Osteoblast (primary cell): ENCODE data around the gene ZNF839. TPM values are rescaled to one million over a fixed set of nuclear protein-coding genes. Genes with fewer than 3 reads are reported as not detected.

Source experiments
- DNase-seq: peaks from one replicate; pipeline ENCODE4 v3.0.0; 2011; ENCODE audit warnings: low spot score, mixed read lengths; ENCODE audit not compliant: insufficient read length; ENCODE audit errors: missing footprints
- H2AFZ ChIP-seq: 2 replicates; pipeline ENCODE4 v1.6.0; 2011; ENCODE audit warnings: mild to moderate bottlenecking, low read length
- H3K27ac ChIP-seq: 2 replicates; pipeline ENCODE4 v1.5.1; 2011; ENCODE audit warnings: mild to moderate bottlenecking, low read depth, low read length, moderate library complexity
- H3K27me3 ChIP-seq: 2 replicates; pipeline ENCODE4 v1.6.0; 2012; ENCODE audit warnings: mild to moderate bottlenecking, control low read depth, inconsistent platforms, low read length, moderate library complexity; ENCODE audit not compliant: insufficient read depth
- H3K36me3 ChIP-seq: 2 replicates; pipeline ENCODE4 v1.5.1; 2011; ENCODE audit warnings: mild to moderate bottlenecking, low read length, control low read depth, moderate library complexity; ENCODE audit not compliant: insufficient read depth
- H3K4me1 ChIP-seq: 2 replicates; pipeline ENCODE4 v1.5.1; 2011; ENCODE audit warnings: mild to moderate bottlenecking, low read length, control low read depth, moderate library complexity; ENCODE audit not compliant: insufficient read depth
- H3K4me2 ChIP-seq: 2 replicates; pipeline ENCODE4 v1.6.0; 2011; ENCODE audit warnings: mild to moderate bottlenecking, low read length; ENCODE audit not compliant: insufficient read depth
- H3K4me3 ChIP-seq: fragments of 200-600 bp; sonication (generic); 3 replicates; pipeline ENCODE4 v1.5.1; 2012; ENCODE audit warnings: mild to moderate bottlenecking, low read length, inconsistent platforms; ENCODE audit not compliant: insufficient read depth
- H3K79me2 ChIP-seq: 2 replicates; pipeline ENCODE4 v1.6.0; 2012; ENCODE audit warnings: mild to moderate bottlenecking, low read length, control low read depth, inconsistent platforms; ENCODE audit not compliant: insufficient read depth
- H3K9me3 ChIP-seq: 2 replicates; pipeline ENCODE4 v1.5.1; 2011; ENCODE audit warnings: low read depth, low read length, control low read depth
- H4K20me1 ChIP-seq: 2 replicates; pipeline ENCODE4 v1.6.0; 2012; ENCODE audit warnings: mild to moderate bottlenecking, low read length, control low read depth; ENCODE audit not compliant: insufficient read depth
- total RNA-seq: library from RNA; depleted of rRNA; stranded (reverse); fragments of >200 nt; gene quantifications from 2 replicates; pipeline ENCODE4 v1.2.3, GENCODE V29; 2012
- TF ChIP-seq, protein P1 (sequence below): IDR thresholded peaks from 2 replicates; pipeline ENCODE4 v1.5.1; 2011; ENCODE audit warnings: mild to moderate bottlenecking, low read depth, low read length, moderate library complexity; ENCODE audit errors: extremely low read depth

The ZNF839 gene
- total RNA-seq, 1 donor, result 7.2 TPM

DNA sequence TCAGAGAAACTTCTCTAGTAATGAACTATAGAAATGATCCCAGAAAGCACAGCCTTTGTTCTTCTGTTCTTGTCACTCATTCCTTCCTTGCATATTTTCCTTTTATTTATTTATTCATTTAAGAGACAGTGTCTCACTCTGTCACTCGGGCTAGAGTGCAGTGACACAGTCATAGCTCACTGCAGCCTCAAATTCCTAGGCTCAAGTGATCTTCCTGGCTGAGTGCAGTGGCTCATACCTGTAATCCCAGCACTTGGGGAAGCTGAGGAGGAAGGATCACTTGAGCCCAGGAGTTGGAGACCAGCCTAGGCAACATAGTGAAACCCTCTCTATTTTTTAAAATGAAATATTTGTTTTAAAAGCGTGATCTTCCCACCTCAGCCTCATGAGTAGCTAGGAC is 54.7 kb downstream of the ZNF839 start:
- DNase-seq, result no peak
- Histone ChIP-seq H3K27me3 (no peaks in the 10 kb centered on the region), H3K4me2 (no peak overlapping the region), H3K9me3 (no peaks in the 10 kb centered on the region), H3K79me2 (peaks cover 45% of the 10 kb centered on the region), H3K4me1 (no peaks in the 10 kb centered on the region), H3K27ac (no peak overlapping the region), H3K36me3 (peaks cover 12% of the 10 kb centered on the region), H4K20me1 (peaks cover 2% of the 10 kb centered on the region), H3K4me3 (no peak overlapping the region), H2AFZ (no peak overlapping the region)
- TF ChIP-seq, protein P1, sequence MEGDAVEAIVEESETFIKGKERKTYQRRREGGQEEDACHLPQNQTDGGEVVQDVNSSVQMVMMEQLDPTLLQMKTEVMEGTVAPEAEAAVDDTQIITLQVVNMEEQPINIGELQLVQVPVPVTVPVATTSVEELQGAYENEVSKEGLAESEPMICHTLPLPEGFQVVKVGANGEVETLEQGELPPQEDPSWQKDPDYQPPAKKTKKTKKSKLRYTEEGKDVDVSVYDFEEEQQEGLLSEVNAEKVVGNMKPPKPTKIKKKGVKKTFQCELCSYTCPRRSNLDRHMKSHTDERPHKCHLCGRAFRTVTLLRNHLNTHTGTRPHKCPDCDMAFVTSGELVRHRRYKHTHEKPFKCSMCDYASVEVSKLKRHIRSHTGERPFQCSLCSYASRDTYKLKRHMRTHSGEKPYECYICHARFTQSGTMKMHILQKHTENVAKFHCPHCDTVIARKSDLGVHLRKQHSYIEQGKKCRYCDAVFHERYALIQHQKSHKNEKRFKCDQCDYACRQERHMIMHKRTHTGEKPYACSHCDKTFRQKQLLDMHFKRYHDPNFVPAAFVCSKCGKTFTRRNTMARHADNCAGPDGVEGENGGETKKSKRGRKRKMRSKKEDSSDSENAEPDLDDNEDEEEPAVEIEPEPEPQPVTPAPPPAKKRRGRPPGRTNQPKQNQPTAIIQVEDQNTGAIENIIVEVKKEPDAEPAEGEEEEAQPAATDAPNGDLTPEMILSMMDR, result no peak

DNA sequence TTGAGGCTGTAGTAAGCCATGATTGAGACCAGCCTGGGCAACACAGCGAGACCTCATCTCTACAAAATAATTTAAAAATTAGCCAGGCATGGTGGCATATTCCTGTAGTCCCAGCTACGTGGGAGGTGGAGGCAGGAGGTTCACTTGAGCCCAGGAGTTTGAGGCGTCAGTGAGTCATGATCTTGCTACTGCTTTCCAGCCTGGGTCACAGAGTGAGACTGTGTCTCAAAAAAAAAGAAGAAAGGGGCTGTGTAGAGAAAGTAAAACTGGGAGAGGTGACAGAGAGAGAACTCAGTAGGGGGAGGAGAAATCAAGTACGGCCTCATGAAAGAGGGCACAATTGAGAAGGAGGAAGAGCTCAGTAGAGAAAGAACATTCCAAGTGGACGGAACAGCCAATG is 55.6 kb downstream of the ZNF839 start:
- DNase-seq, result no peak

DNA sequence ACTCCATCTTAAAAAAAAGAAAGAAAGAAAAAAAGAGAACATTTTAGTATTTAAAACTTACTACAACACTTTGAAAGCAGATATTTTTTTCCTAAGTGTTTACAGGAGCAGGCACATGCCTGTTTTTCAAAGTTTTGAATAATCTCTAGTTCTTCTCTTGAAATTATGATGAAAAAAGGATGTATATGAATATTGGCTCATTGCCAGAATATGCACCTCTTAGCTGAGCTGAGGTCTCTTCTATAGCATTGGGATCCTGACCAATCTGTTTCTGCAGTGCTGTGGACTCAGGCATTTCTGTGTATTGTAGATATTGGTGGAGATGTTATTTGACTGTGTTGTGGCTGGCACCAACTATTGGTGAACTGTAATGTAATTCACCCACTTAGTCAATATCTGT is 58.1 kb downstream of the ZNF839 start:
- Histone ChIP-seq H3K9me3 (no peaks in the 10 kb centered on the region), H3K4me1 (no peaks in the 10 kb centered on the region), H3K36me3 (peaks cover 12% of the 10 kb centered on the region), H3K79me2 (peaks cover 21% of the 10 kb centered on the region), H4K20me1 (no peaks in the 10 kb centered on the region), H3K4me3 (no peak overlapping the region), H3K27ac (no peak overlapping the region), H3K27me3 (no peaks in the 10 kb centered on the region), H2AFZ (no peak overlapping the region), H3K4me2 (no peak overlapping the region)
- DNase-seq, result no peak
- TF ChIP-seq, protein P1, result no peak

More for the DNA sequence above, 55.6 kb downstream of the ZNF839 start:
- no peaks in the 10 kb centered on the region for H3K27me3 ChIP-seq
- no peaks in the 10 kb centered on the region for H3K9me3 ChIP-seq
- TF ChIP-seq, protein P1, result no peak
- no peak overlapping the region for H3K4me3 ChIP-seq
- H3K4me2 ChIP-seq, result no peak overlapping the region
- H3K79me2 ChIP-seq, result peaks cover 41% of the 10 kb centered on the region
- peaks cover 2% of the 10 kb centered on the region for H4K20me1 ChIP-seq
- H3K27ac ChIP-seq, result no peak overlapping the region
- peaks cover 12% of the 10 kb centered on the region for H3K36me3 ChIP-seq
- H2AFZ ChIP-seq, result no peak overlapping the region
- no peaks in the 10 kb centered on the region for H3K4me1 ChIP-seq

GRCh38 chr14:102378830-102379229 is 59.3 kb downstream of the ZNF839 start:
- TF ChIP-seq, protein P1, result no peak
- Histone ChIP-seq H3K9me3 (no peaks in the 10 kb centered on the region), H3K27ac (no peak overlapping the region), H3K4me2 (no peak overlapping the region), H4K20me1 (no peaks in the 10 kb centered on the region), H3K79me2 (peaks cover 17% of the 10 kb centered on the region), H3K4me3 (no peak overlapping the region), H3K4me1 (no peaks in the 10 kb centered on the region), H2AFZ (no peak overlapping the region), H3K27me3 (no peaks in the 10 kb centered on the region), H3K36me3 (peaks cover 12% of the 10 kb centered on the region)
- no peak for DNase-seq
